ENCODE measurements around the gene SCN7A.

SCN7A gene

GRCh38 chr2:166472332-166472731 lies 21.7 kb downstream of the SCN7A start:
- no peak for TF ChIP-seq CTCF (IDR thresholded peaks at IDR 0.05)

DNA sequence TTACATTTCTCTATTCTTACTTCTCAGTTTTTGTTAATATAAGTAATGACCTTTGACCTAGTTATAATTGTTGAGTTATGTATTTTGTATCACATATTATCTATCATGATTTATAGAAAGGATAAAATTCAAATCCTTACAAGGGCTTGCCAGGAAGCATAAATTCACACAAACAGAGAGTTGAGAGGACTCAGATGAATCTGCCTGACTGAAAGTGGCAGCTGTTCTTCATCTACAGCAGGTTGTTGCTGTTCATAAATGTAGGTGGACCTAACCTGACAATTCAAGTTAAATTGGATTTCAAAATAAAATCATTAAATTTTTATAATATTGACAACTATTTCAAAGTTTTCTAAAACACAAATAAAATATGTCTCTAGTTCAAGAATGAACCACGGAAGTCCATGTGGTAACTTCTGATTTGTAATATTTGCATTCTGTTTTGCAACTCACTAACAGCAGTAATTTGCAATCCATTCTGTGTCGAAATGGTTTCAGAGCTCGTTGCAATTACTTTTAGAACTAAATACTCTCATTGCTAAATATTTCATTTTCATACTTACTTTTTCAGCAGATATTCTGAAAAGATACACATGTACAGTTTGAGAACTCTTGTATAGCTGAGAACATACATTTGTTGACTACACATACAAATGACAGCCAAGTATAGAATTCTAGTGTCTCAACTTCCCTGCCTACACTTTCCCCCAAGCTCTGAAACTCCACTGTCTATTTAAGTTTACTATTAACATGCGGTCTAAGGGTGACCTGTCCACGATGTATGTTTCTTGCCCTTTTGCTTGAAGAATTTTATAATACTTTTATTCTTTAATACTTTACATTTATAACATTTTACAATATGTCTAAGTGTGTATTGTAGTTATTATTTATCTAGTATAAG lies 25.7 kb downstream of the SCN7A start:
- TF ChIP-seq CTCF (IDR thresholded peaks at IDR 0.05): no peak

DNA sequence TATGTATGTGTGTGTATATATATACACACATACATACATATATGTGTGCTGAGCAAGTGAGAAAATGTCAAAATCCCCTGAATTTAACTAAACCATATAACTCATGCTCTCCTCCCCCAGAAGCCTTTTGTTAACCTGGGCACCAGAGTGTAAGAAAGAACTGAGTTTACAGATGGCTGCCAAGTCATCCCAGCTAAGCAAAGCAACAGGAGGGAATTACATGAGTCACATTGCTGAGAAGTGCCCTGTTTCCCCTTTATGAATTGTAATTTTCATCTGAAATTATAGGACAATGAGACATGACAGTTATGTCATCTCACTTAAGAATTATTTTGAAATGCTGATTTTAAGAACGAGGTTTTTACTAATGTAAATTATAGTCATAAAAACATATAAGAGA lies 29.9 kb downstream of the SCN7A start:
- TF ChIP-seq CTCF (IDR thresholded peaks at IDR 0.05): no peak

DNA sequence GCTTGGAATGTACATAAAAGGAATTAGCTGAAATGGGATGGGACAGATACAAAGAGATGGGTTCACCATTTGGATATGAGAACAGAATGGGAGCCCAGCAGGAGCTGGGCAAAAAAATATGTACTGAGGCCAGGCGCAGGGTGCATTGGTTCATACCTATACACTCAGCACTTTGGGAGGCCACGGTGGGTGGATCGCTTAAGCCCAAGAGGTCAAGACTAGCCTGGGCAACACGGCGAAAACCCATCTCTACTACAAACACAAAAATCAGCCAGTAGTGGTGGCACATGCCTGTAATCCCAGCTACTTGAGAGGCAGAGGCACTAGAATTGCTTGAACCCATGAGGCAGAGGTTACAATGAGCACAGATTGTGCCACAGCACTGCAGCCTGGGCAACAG lies 30.4 kb downstream of the SCN7A start:
- no peak for TF ChIP-seq CTCF (IDR thresholded peaks at IDR 0.05)

GRCh38 chr2:166458674-166459073 lies 35.4 kb downstream of the SCN7A start:
- TF ChIP-seq CTCF (IDR thresholded peaks at IDR 0.05): no peak

DNA sequence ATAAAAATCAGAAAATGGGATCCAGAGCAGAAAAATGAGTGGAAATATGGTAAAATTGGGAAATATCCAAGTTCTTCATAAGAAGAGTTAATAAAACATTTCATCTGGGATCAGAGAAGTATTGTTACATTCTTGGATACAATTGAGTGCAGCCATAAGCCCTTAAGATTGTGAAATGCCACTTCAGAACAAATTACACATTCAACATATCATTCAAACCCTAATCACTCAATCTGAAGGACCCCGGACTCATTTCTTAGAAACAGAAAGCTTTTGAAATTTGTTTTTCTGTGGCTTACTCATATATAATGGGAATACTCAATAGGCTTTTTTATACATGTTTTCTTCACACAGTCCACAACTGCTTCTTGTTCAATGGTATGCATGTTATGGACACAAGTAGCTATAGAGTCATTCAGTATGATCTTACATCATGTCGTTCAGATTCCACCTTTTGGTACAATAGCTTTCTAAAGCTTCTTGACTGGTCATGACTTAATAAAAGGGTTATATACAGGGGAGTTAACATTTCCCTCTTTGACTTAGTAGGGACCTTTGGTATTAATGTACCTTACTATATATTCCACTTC lies 39.9 kb downstream of the SCN7A start:
- TF ChIP-seq CTCF (IDR thresholded peaks at IDR 0.05): no peak

DNA sequence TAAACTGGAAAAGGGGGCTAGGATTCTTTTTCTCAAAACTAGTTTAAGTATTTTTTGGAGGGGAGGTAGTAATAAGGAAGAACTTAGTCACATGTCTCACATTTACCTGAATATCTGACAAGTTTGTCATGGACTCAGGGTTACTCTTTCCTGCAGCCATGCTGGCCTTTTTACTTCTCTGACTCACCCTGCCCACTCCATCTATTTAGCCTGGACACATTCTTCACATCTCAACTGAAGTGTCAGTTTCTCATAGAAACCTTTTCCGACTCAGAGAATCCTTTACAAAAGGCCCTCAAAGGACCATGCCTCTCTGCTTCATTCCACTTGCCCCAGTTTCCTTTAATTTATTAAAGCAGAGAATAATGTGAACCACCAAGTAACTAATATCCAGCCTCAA lies 42.6 kb downstream of the SCN7A start:
- TF ChIP-seq CTCF (IDR thresholded peaks at IDR 0.05): no peak
